IMR-90 (cell line): Measurements from ENCODE around the gene CCDC102B. TPM values are rescaled to one million over a fixed set of nuclear protein-coding genes. Genes with fewer than 3 reads are reported as not detected.

Experiments used
- ATAC-seq: fragments of 200-7000 bp; cut with Tn5 transposase; 2 replicates; pipeline ENCODE4 v1.9.1; 2020; ENCODE audit warnings: low read depth, mild to moderate bottlenecking, moderate library complexity
- BruUV-seq: library from RNA; stranded (reverse); fragments of 400-500 nt; replicated peaks from 2 replicates; lab custom pipeline; 2021; lab: Mats Ljungman, UMichigan
- CTCF ChIA-PET: fragments of 300-600 bp; formaldehyde crosslinking; extraction: SDS; loops from one replicate; lab custom pipeline; 2021; ENCODE audit warnings: antibody characterized with exemption; lab: Yijun Ruan, JAX
- POLR2A ChIA-PET: fragments of 300-600 bp; sonication (Branson Sonifier 250); formaldehyde crosslinking; loops from one replicate; lab custom pipeline; 2022; ENCODE audit warnings: antibody characterized with exemption; ENCODE audit not compliant: unreplicated experiment; lab: Charles Lee
- DNase-seq: peaks from one replicate; pipeline ENCODE4 v3.0.0; 2013
- H2AFZ ChIP-seq: replicated peaks from 2 replicates; pipeline ENCODE3; 2013; ENCODE audit warnings: low read length, mild to moderate bottlenecking; ENCODE audit not compliant: poor library complexity
- H2AK5ac ChIP-seq: 2 replicates; pipeline ENCODE4 v1.6.1; 2013; ENCODE audit warnings: low read depth, low read length, inconsistent platforms
- H2AK9ac ChIP-seq: replicated peaks from 2 replicates; pipeline ENCODE3; 2013; ENCODE audit warnings: mild to moderate bottlenecking, low read depth, low read length, moderate library complexity; ENCODE audit not compliant: poor library complexity
- H2BK120ac ChIP-seq: 2 replicates; pipeline ENCODE4 v1.6.1; 2013; ENCODE audit warnings: low read depth, low read length, inconsistent platforms
- H2BK15ac ChIP-seq: 3 replicates; pipeline ENCODE4 v1.6.1; 2013; ENCODE audit warnings: low read depth, low read length, inconsistent platforms
- H2BK20ac ChIP-seq: 2 replicates; pipeline ENCODE4 v1.6.1; 2013; ENCODE audit warnings: low read depth, mild to moderate bottlenecking, inconsistent platforms, low read length, moderate library complexity
- H2BK5ac ChIP-seq: 2 replicates; pipeline ENCODE4 v1.6.1; 2013; ENCODE audit warnings: mild to moderate bottlenecking, low read depth, low read length, inconsistent platforms; ENCODE audit not compliant: poor library complexity, severe bottlenecking
- H3K14ac ChIP-seq: replicated peaks from 2 replicates; pipeline ENCODE4 v1.6.1; 2013; ENCODE audit warnings: low read depth, low read length, inconsistent platforms
- H3K18ac ChIP-seq: 2 replicates; pipeline ENCODE4 v1.6.1; 2013; ENCODE audit warnings: low read depth, low read length, control low read depth
- H3K23ac ChIP-seq: 2 replicates; pipeline ENCODE4 v1.6.1; 2013; ENCODE audit warnings: low read depth, low read length, inconsistent platforms
- H3K27ac ChIP-seq: 2 replicates; pipeline ENCODE4 v1.5.1; 2013; ENCODE audit warnings: mild to moderate bottlenecking, control low read depth, low read length; ENCODE audit not compliant: insufficient read depth
- H3K27me3 ChIP-seq: 2 replicates; pipeline ENCODE4 v1.6.1; 2013; ENCODE audit warnings: low read length; ENCODE audit not compliant: control insufficient read depth, insufficient read depth
- H3K36me3 ChIP-seq: 2 replicates; pipeline ENCODE4 v1.6.1; 2013; ENCODE audit warnings: low read length, mixed read lengths; ENCODE audit not compliant: control insufficient read depth, insufficient read depth
- H3K4ac ChIP-seq: 2 replicates; pipeline ENCODE4 v1.6.1; 2013; ENCODE audit warnings: low read depth, low read length, inconsistent platforms
- H3K4me1 ChIP-seq: 2 replicates; pipeline ENCODE4 v1.6.1; 2013; ENCODE audit warnings: low read length, mixed read lengths; ENCODE audit not compliant: control insufficient read depth, insufficient read depth
- H3K4me2 ChIP-seq: 2 replicates; pipeline ENCODE4 v1.6.1; 2013; ENCODE audit warnings: low read depth, mild to moderate bottlenecking, control low read depth, low read length, moderate library complexity
- H3K4me3 ChIP-seq: 2 replicates; pipeline ENCODE4 v1.5.1; 2013; ENCODE audit warnings: low read depth, mild to moderate bottlenecking, control low read depth, low read length, moderate library complexity; ENCODE audit not compliant: insufficient read depth
- H3K56ac ChIP-seq: 2 replicates; pipeline ENCODE4 v1.6.1; 2013; ENCODE audit warnings: low read length, inconsistent platforms; ENCODE audit not compliant: insufficient read depth; ENCODE audit errors: extremely low read depth
- H3K79me1 ChIP-seq, 2 experiments: 2 replicates each; pipeline ENCODE4 v1.6.1; 2013; ENCODE audit warnings: low read length in 2 of 2, inconsistent platforms in 1 of 2, low read depth in 1 of 2
- H3K9ac ChIP-seq: 2 replicates; pipeline ENCODE4 v1.6.1; 2013; ENCODE audit warnings: low read depth, low read length, control low read depth
- H3K9me1 ChIP-seq: 2 replicates; pipeline ENCODE4 v1.6.1; 2013; ENCODE audit warnings: low read length, inconsistent platforms; ENCODE audit not compliant: insufficient read depth
- H3K9me3 ChIP-seq: 2 replicates; pipeline ENCODE4 v1.6.1; 2013; ENCODE audit warnings: low read length; ENCODE audit not compliant: control insufficient read depth, insufficient read depth
- H4K20me1 ChIP-seq: 2 replicates; pipeline ENCODE4 v1.6.1; 2013; ENCODE audit warnings: low read length, inconsistent platforms; ENCODE audit not compliant: insufficient read depth
- H4K5ac ChIP-seq: 2 replicates; pipeline ENCODE4 v1.6.1; 2013; ENCODE audit warnings: mild to moderate bottlenecking, low read depth, low read length, control low read depth
- H4K8ac ChIP-seq, 2 experiments: 2 replicates each; pipeline ENCODE4 v1.6.1; 2013; ENCODE audit warnings: low read depth in 2 of 2, low read length in 2 of 2, control low read depth in 1 of 2, inconsistent platforms in 1 of 2
- H4K91ac ChIP-seq: 2 replicates; pipeline ENCODE4 v1.6.1; 2013; ENCODE audit warnings: low read depth, low read length, inconsistent platforms; ENCODE audit not compliant: insufficient read depth
- CEBPB ChIP-seq: IDR thresholded peaks from 2 replicates; pipeline ENCODE4 v1.6.1; 2012; ENCODE audit warnings: low read depth, low read length, improper control_type of control experiment
- NFE2L2 ChIP-seq: fragments of 150-350 bp; IDR thresholded peaks from 2 replicates; pipeline ENCODE4 v1.6.1; 2016; ENCODE audit warnings: low read depth, mild to moderate bottlenecking, low read length
- RFX5 ChIP-seq: IDR thresholded peaks from 2 replicates; pipeline ENCODE4 v1.8.0; 2012; ENCODE audit warnings: low read depth, mild to moderate bottlenecking, low read length, moderate library complexity
- WGBS, 2 experiments: methylation state at CpG; one replicate each; pipeline versions ENCODE4 v1.1.5 to v1.1.7; 2013; ENCODE audit warnings: missing lambda C conversion rate in 2 of 2; ENCODE audit not compliant: insufficient read length in 1 of 2; ENCODE audit errors: extremely low coverage in 2 of 2; 5-methylcytosine and 5-hydroxymethylcytosine counted together
- dilution Hi-C: fragments of 300-500 bp; cut with HindIII; formaldehyde crosslinking; loops from one replicate; pipeline ENCODE4 v1.14.3; 2018; ENCODE audit warnings: low sequenced_read_pairs; ENCODE audit not compliant: unreplicated experiment
- in situ Hi-C: fragments of 300-500 bp; cut with MboI; formaldehyde crosslinking; loops from 3 replicates; pipeline ENCODE4 v1.14.3; 2019; ENCODE audit warnings: low sequenced_read_pairs, inconsistent platforms, mixed read lengths
- intact Hi-C: fragments of 100-400 bp; cut with micrococcal nuclease; formaldehyde crosslinking; loops from 2 replicates; pipeline ENCODE4 v1.10.0; 2022
- polyA plus RNA-seq, 3 experiments: library from polyadenylated mRNA; depleted of rRNA; stranded (reverse); fragments of >200 nt; gene quantifications; 2 replicates each; pipeline ENCODE4 v1.2.3, GENCODE V29; 2012; ENCODE audit warnings: low replicate concordance in 1 of 3
- total RNA-seq: library from RNA; depleted of rRNA; stranded (reverse); fragments of >200 nt; gene quantifications from 2 replicates; pipeline ENCODE4 v1.2.3, GENCODE V29; 2012
- TF ChIP-seq, protein P1 (sequence below): fragments of 150-350 bp; IDR thresholded peaks from 2 replicates; pipeline ENCODE4 v1.6.1; 2017; ENCODE audit warnings: mild to moderate bottlenecking, antibody characterized with exemption, low read length, low read depth

CCDC102B gene
- total and polyA plus RNA-seq, 2 of the 4 experiments (the other 2 are of a cell fraction), result 0.54 to 1.4 TPM

DNA sequence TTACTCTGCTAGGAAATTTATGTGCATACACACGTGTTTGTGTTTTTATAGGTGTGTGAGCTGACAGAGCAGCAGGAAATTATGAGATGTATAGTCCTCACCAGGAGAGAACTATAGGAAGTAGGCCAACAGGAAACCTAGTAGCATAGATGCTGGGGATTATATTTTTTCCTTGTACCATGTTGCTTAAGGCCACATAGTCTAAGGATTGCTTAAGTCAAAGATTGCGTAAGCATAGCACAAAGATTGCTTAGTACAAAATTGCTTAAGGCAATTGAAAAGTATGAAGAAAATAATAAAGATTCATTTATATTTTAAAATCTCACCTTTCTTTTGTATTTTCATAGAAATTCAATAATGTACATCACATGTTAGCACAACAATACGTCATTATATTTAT, 18.7 kb upstream of the CCDC102B start:
- Histone ChIP-seq H3K79me1 (no peaks in the 10 kb centered on the region), H2AK9ac (no peak overlapping the region), H3K36me3 (no peaks in the 10 kb centered on the region), H2BK20ac (peak overlapping the region; percentile 6; the same call in 1 of the 2 replicates), H3K27ac (no peak overlapping the region), H2AK5ac (no peak overlapping the region), H3K9me3 (no peaks in the 10 kb centered on the region), H3K9me1 (no peaks in the 10 kb centered on the region), H3K4me1 (no peaks in the 10 kb centered on the region), H3K27me3 (no peaks in the 10 kb centered on the region), H3K23ac (no peak overlapping the region), H4K20me1 (no peaks in the 10 kb centered on the region), H2BK120ac (0 out of 2 replicates have a peak overlapping the region, but pooled peaks have one; percentile 13), H2AFZ (no peak overlapping the region), H3K14ac (no peak overlapping the region), H4K8ac (no peak overlapping the region), H2BK5ac (peak overlapping the region; percentile 1), H2BK15ac (no peak overlapping the region), H3K9ac (no peak overlapping the region), H4K91ac (no peak overlapping the region), H3K4me2 (no peak overlapping the region), H3K4ac (no peak overlapping the region), H3K18ac (peak overlapping the region; percentile 67; the same call in 1 of the 2 replicates), H3K4me3 (no peak overlapping the region), H4K5ac (no peak overlapping the region), H3K56ac (no peak overlapping the region)
- in situ Hi-C loops (no loop called here), dilution Hi-C loops (no loop called here), intact Hi-C loops (no loop called here)
- ATAC-seq (peak; percentile 57), DNase-seq (peak; percentile 83)
- ChIA-PET CTCF (no interaction called here), POLR2A (no interaction called here)
- WGBS, 2 experiments, result no CpG with 5 or more reads among the region's 3 CpGs
- TF ChIP-seq, protein P1, sequence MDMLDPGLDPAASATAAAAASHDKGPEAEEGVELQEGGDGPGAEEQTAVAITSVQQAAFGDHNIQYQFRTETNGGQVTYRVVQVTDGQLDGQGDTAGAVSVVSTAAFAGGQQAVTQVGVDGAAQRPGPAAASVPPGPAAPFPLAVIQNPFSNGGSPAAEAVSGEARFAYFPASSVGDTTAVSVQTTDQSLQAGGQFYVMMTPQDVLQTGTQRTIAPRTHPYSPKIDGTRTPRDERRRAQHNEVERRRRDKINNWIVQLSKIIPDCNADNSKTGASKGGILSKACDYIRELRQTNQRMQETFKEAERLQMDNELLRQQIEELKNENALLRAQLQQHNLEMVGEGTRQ, result no peak
- TF ChIP-seq RFX5 (no peak), NFE2L2 (no peak), CEBPB (peak; percentile 98)
- BruUV-seq, result no TSS peak
